Glutamatergic neuron (in vitro differentiated cells): ENCODE measurements around the gene UBA7. TPM values are rescaled to one million over a fixed set of nuclear protein-coding genes. Genes with fewer than 3 reads are reported as not detected.
"Not testable (repeated sequence)": the region's sequence is repeated elsewhere in the genome, so short reads cannot be mapped to it uniquely, and the experiment has no call there.

Experiments
- DNase-seq: peaks from one replicate; pipeline ENCODE4 v3.0.0; 2022
- H3K27ac Mint-ChIP-seq: one replicate; pipeline ENCODE4 v1.8.0; 2020; ENCODE audit warnings: mild to moderate bottlenecking, mixed read lengths, inconsistent platforms; ENCODE audit not compliant: unreplicated experiment
- H3K27me3 Mint-ChIP-seq: one replicate; pipeline ENCODE4 v1.8.0; 2020; ENCODE audit warnings: mild to moderate bottlenecking, moderate library complexity, mixed read lengths, inconsistent platforms; ENCODE audit not compliant: unreplicated experiment
- H3K36me3 Mint-ChIP-seq: one replicate; pipeline ENCODE4 v1.8.0; 2020; ENCODE audit warnings: mild to moderate bottlenecking, mixed read lengths, inconsistent platforms; ENCODE audit not compliant: unreplicated experiment
- H3K4me1 Mint-ChIP-seq: one replicate; pipeline ENCODE4 v1.8.0; 2020; ENCODE audit warnings: mild to moderate bottlenecking, low read depth, mixed read lengths, inconsistent platforms; ENCODE audit not compliant: unreplicated experiment
- H3K4me3 Mint-ChIP-seq: one replicate; pipeline ENCODE4 v1.8.0; 2020; ENCODE audit warnings: mild to moderate bottlenecking, mixed read lengths, inconsistent platforms; ENCODE audit not compliant: unreplicated experiment
- H3K9me3 Mint-ChIP-seq: one replicate; pipeline ENCODE4 v1.8.0; 2020; ENCODE audit warnings: mild to moderate bottlenecking, moderate library complexity, mixed read lengths, inconsistent platforms; ENCODE audit not compliant: unreplicated experiment
- CTCF ChIP-seq: fragments of 200-600 bp; sonication (generic); IDR thresholded peaks from one replicate; pipeline ENCODE4 v1.5.0; 2021; ENCODE audit not compliant: partially characterized antibody, unreplicated experiment
- total RNA-seq: library from RNA; stranded (reverse); fragmentation: NEBNext Ultra II Directional; extraction: Animal tissue kit (Norgen Biotek cat#: 25700); gene quantifications from one replicate; pipeline ENCODE4 v1.2.1, GENCODE V29; 2021; ENCODE audit not compliant: unreplicated experiment

Gene UBA7
- total RNA-seq, 1 donor from 2014 or later = 0.54 TPM

GRCh38 chr3:49779358-49780079, 34.2 kb downstream of the UBA7 start:
- Mint-ChIP-seq H3K36me3 (no peaks in the 10 kb centered on the region), H3K9me3 (no peaks in the 10 kb centered on the region), H3K27ac (peak overlapping the region; percentile 55), H3K4me3 (no peak overlapping the region), H3K4me1 (peaks cover 7% of the 10 kb centered on the region), H3K27me3 (no peaks in the 10 kb centered on the region)
- DNase-seq = no peak
- no peak for TF ChIP-seq CTCF

- H3K27me3 Mint-ChIP-seq, H3K9me3 Mint-ChIP-seq, DNase-seq, H3K36me3 Mint-ChIP-seq, H3K27ac Mint-ChIP-seq, H3K4me3 Mint-ChIP-seq, H3K4me1 Mint-ChIP-seq: not testable (repeated sequence)
Observed at GRCh38 chr3:49776101-49776500, 37.7 kb downstream of the UBA7 start.

- TF ChIP-seq CTCF = no peak
- no peak overlapping the region for H3K27ac Mint-ChIP-seq
- H3K27me3 Mint-ChIP-seq = no peaks in the 10 kb centered on the region
- peaks cover 5% of the 10 kb centered on the region for H3K4me1 Mint-ChIP-seq
- no peak for DNase-seq
- H3K9me3 Mint-ChIP-seq = no peaks in the 10 kb centered on the region
- H3K4me3 Mint-ChIP-seq = no peak overlapping the region
- H3K36me3 Mint-ChIP-seq = no peaks in the 10 kb centered on the region
Observed at GRCh38 chr3:49775538-49775937, 38.2 kb downstream of the UBA7 start.

GRCh38 chr3:49772703-49773102, 41.0 kb downstream of the UBA7 start:
- no peak for TF ChIP-seq CTCF
- Mint-ChIP-seq H3K27me3 (no peaks in the 10 kb centered on the region), H3K9me3 (no peaks in the 10 kb centered on the region), H3K36me3 (no peaks in the 10 kb centered on the region), H3K4me1 (peaks cover 2% of the 10 kb centered on the region), H3K27ac (no peak overlapping the region), H3K4me3 (no peak overlapping the region)
- DNase-seq = no peak

GRCh38 chr3:49771340-49771938, 42.3 kb downstream of the UBA7 start:
- H3K27ac Mint-ChIP-seq = no peak overlapping the region
- no peak for DNase-seq

More at GRCh38 chr3:49771340-49771938, 42.3 kb downstream of the UBA7 start:
- Mint-ChIP-seq H3K4me3 (no peak overlapping the region), H3K36me3 (no peaks in the 10 kb centered on the region), H3K27me3 (no peaks in the 10 kb centered on the region), H3K9me3 (no peaks in the 10 kb centered on the region), H3K4me1 (peaks cover 2% of the 10 kb centered on the region)
- no peak for TF ChIP-seq CTCF
